ENCODE measurements around the gene FCRLB. TPM values are rescaled to one million over a fixed set of nuclear protein-coding genes. Genes with fewer than 3 reads are reported as not detected.

Gene FCRLB
- 1.3 and 2.1 TPM in 2 replicates for total RNA-seq

GRCh38 chr1:161720956-161721737 is at the start of gene FCRLB:
FCRLB (plus strand) TSS chr1:161721544; CDS start chr1:161722673, 1,129 bp downstream.

GRCh38 chr1:161706482-161707347 is 14.6 kb upstream of the FCRLB start, which contains the start of gene FCRLA:
FCRLA (plus strand) TSS chr1:161707229; CDS start chr1:161707265, 36 bp downstream.

GRCh38 chr1:161749509-161750407 is 28.4 kb downstream of the FCRLB start, which contains the start of gene DUSP12:
DUSP12 (plus strand) TSS chr1:161749786; CDS start chr1:161749802, 16 bp downstream.

GRCh38 chr1:161766102-161766981 is 45.0 kb downstream of the FCRLB start, which contains the start of gene ATF6:
ATF6 (plus strand) TSS chr1:161766320; CDS start chr1:161766361, 41 bp downstream.

Small RNAs within 50 kb of the gene (small RNA-seq; reads per million reads assigned to genes)
- gene RF00019 (not detected), gene RN7SL466P (not detected)

Other genes starting within 250 kb of the FCRLB start
- 2.2 and 3.8 TPM in 2 replicates for gene FCGR2A, start 216.1 kb upstream of the FCRLB start, total RNA-seq
- gene HSPA6, start 197.0 kb upstream of the FCRLB start, total RNA-seq, result 1.3 and 2.5 TPM in 2 replicates
- gene FCGR3A, start 171.7 kb upstream of the FCRLB start, total RNA-seq, result not detected in 2 replicates
- not detected in 2 replicates for gene FCGR3B, start 90.4 kb upstream of the FCRLB start, total RNA-seq
- not detected in 2 replicates for gene FCGR2B, start 58.4 kb upstream of the FCRLB start, total RNA-seq
- 0.52 and 1.2 TPM in 2 replicates for gene FCRLA, start 14.3 kb upstream of the FCRLB start, total RNA-seq
- 23.0 and 26.3 TPM in 2 replicates for gene DUSP12, start 28.2 kb downstream of the FCRLB start, total RNA-seq
- gene ATF6, start 44.8 kb downstream of the FCRLB start, total RNA-seq, result 32.0 and 37.9 TPM in 2 replicates